A673 (cell line): ENCODE measurements around the gene LHX4. TPM values are rescaled to one million over a fixed set of nuclear protein-coding genes. Genes with fewer than 3 reads are reported as not detected.

Source experiments
- BruUV-seq: library from RNA; stranded (reverse); fragments of 400-500 nt; replicated peaks from 2 replicates; lab custom pipeline; 2021; lab: Mats Ljungman, UMichigan
- CTCF ChIA-PET: fragments of 300-600 bp; sonication (Branson Sonifier 250); formaldehyde crosslinking; loops from one replicate; lab custom pipeline; 2022; ENCODE audit warnings: antibody characterized with exemption; lab: Charles Lee
- POLR2A ChIA-PET: fragments of 300-600 bp; sonication (Branson Sonifier 250); formaldehyde crosslinking; loops from one replicate; lab custom pipeline; 2022; ENCODE audit warnings: antibody characterized with exemption; ENCODE audit not compliant: low non-redundant PET; lab: Charles Lee
- DNase-seq: peaks from one replicate; pipeline ENCODE4 v3.0.0-alpha.2; 2015; ENCODE audit warnings: low spot score
- H3K27ac ChIP-seq: fragments of 200-600 bp; sonication (generic); 2 replicates; pipeline ENCODE4 v1.5.1; 2016; ENCODE audit warnings: mixed run types, low read depth, mild to moderate bottlenecking, mixed read lengths, antibody characterized with exemption, low read length; ENCODE audit not compliant: poor library complexity, severe bottlenecking
- H3K27me3 ChIP-seq: fragments of 200-600 bp; sonication (generic); replicated peaks from 2 replicates; pipeline ENCODE4 v1.6.1; 2017; ENCODE audit warnings: mixed run types, low read depth, mild to moderate bottlenecking, mixed read lengths, antibody characterized with exemption, low read length; ENCODE audit not compliant: insufficient read depth, poor library complexity
- H3K36me3 ChIP-seq: fragments of 200-600 bp; sonication (generic); 2 replicates; pipeline ENCODE4 v1.6.1; 2016; ENCODE audit warnings: mixed run types, mild to moderate bottlenecking, mixed read lengths, antibody characterized with exemption, low read length; ENCODE audit not compliant: insufficient read depth, poor library complexity, severe bottlenecking
- H3K4me1 ChIP-seq: fragments of 200-600 bp; sonication (generic); 2 replicates; pipeline ENCODE4 v1.6.1; 2017; ENCODE audit warnings: mixed run types, mild to moderate bottlenecking, mixed read lengths, antibody characterized with exemption, low read length; ENCODE audit not compliant: insufficient read depth, poor library complexity, severe bottlenecking
- H3K4me3 ChIP-seq: fragments of 200-600 bp; sonication (generic); 2 replicates; pipeline ENCODE4 v1.5.1; 2016; ENCODE audit warnings: low read depth, mixed run types, mild to moderate bottlenecking, mixed read lengths, low read length; ENCODE audit not compliant: poor library complexity, severe bottlenecking
- H3K9me3 ChIP-seq: fragments of 200-600 bp; sonication (generic); 2 replicates; pipeline ENCODE4 v1.6.1; 2016; ENCODE audit warnings: mixed run types, low read depth, mild to moderate bottlenecking, mixed read lengths, antibody characterized with exemption, low read length; ENCODE audit not compliant: poor library complexity, severe bottlenecking
- CTCF ChIP-seq: fragments of 300-800, 200-600 bp; sonication (generic); conservative IDR thresholded peaks from 2 replicates; pipeline ENCODE4 v1.5.1; 2017; ENCODE audit warnings: low read depth, mild to moderate bottlenecking, antibody characterized with exemption, low read length, moderate library complexity, mixed read lengths
- EZH2 ChIP-seq: fragments of 200-600 bp; sonication (generic); IDR thresholded peaks from 2 replicates; pipeline ENCODE4 v1.6.1; 2017; ENCODE audit warnings: borderline replicate concordance, low read depth, mild to moderate bottlenecking, mixed read lengths, antibody characterized with exemption, low read length; ENCODE audit not compliant: poor library complexity, severe bottlenecking
- intact Hi-C: fragments of 100-400 bp; cut with micrococcal nuclease; formaldehyde crosslinking; loops from one replicate; pipeline ENCODE4 v1.10.0; 2022; ENCODE audit not compliant: unreplicated experiment
- total RNA-seq: library from RNA; stranded (reverse); gene quantifications from 2 replicates; pipeline ENCODE4 v1.2.3, GENCODE V29; 2021

Gene LHX4
- total RNA-seq, 1 experiment from 2014 or later, result not detected

GRCh38 chr1:180217006-180217405 lies 13.1 kb upstream of the LHX4 start:
- Histone ChIP-seq H3K36me3 (no peaks in the 10 kb centered on the region), H3K4me1 (no peaks in the 10 kb centered on the region), H3K27ac (no peak overlapping the region), H3K9me3 (no peaks in the 10 kb centered on the region), H3K27me3 (peaks cover 6% of the 10 kb centered on the region), H3K4me3 (no peak overlapping the region)
- no peak for DNase-seq
- TF ChIP-seq EZH2 (no peak), CTCF (no peak)
- POLR2A ChIA-PET, result no interaction called here
- CTCF ChIA-PET, result no interaction called here
- BruUV-seq, result no TSS peak
- intact Hi-C loops, result no loop called here

GRCh38 chr1:180218806-180219765 lies 11.0 kb upstream of the LHX4 start:
- BruUV-seq, result no TSS peak
- peaks cover 23% of the 10 kb centered on the region for H3K27me3 ChIP-seq
- intact Hi-C loops, result no loop called here
- H3K9me3 ChIP-seq, result no peaks in the 10 kb centered on the region
- no peaks in the 10 kb centered on the region for H3K4me1 ChIP-seq
- TF ChIP-seq EZH2, result no peak
- no peak for TF ChIP-seq CTCF
- DNase-seq, result no peak
- no peak overlapping the region for H3K27ac ChIP-seq
- ChIA-PET POLR2A (no interaction called here), CTCF (no interaction called here)
- no peak overlapping the region for H3K4me3 ChIP-seq
- no peaks in the 10 kb centered on the region for H3K36me3 ChIP-seq

GRCh38 chr1:180219776-180220175 lies 10.3 kb upstream of the LHX4 start:
- TF ChIP-seq EZH2 (no peak), CTCF (no peak)
- intact Hi-C loops, result no loop called here
- Histone ChIP-seq H3K9me3 (no peaks in the 10 kb centered on the region), H3K4me3 (no peak overlapping the region), H3K27ac (no peak overlapping the region), H3K4me1 (no peaks in the 10 kb centered on the region), H3K27me3 (peaks cover 28% of the 10 kb centered on the region), H3K36me3 (no peaks in the 10 kb centered on the region)
- CTCF ChIA-PET, result no interaction called here
- POLR2A ChIA-PET, result no interaction called here
- no peak for DNase-seq
- no TSS peak for BruUV-seq
